T47D (cell line): Measurements from ENCODE around the gene SUSD5.

Experiments
- DNase-seq, 2 experiments: peaks; one replicate each; pipeline versions ENCODE4 v3.0.0 to v3.0.0-alpha.2; 2011 to 2012; ENCODE audit warnings: low read depth in 1 of 2, low spot score in 1 of 2
- JUND ChIP-seq: IDR thresholded peaks from 2 replicates; pipeline ENCODE4 v1.6.1; 2012; ENCODE audit warnings: low read depth
- in situ Hi-C: cut with HindIII; loops from 2 replicates; pipeline ENCODE4 v1.10.0; 2016; ENCODE audit warnings: low sequenced_read_pairs, low pct_unique_long_range_greater_than_20kb

Gene SUSD5

GRCh38 chr3:33137691-33138090 is 80.9 kb downstream of the SUSD5 start:
- no peak for DNase-seq
- no peak for TF ChIP-seq JUND
- in situ Hi-C loops, result no loop called here

GRCh38 chr3:33134026-33134625 is 84.5 kb downstream of the SUSD5 start:
- no peak for DNase-seq
- in situ Hi-C loops, result no loop called here
- TF ChIP-seq JUND, result no peak

- in situ Hi-C loops, result no loop called here
- no peak for TF ChIP-seq JUND
- DNase-seq, result no peak
These were observed 86.6 kb downstream of the SUSD5 start for GRCh38 chr3:33132019-33132360.

DNA sequence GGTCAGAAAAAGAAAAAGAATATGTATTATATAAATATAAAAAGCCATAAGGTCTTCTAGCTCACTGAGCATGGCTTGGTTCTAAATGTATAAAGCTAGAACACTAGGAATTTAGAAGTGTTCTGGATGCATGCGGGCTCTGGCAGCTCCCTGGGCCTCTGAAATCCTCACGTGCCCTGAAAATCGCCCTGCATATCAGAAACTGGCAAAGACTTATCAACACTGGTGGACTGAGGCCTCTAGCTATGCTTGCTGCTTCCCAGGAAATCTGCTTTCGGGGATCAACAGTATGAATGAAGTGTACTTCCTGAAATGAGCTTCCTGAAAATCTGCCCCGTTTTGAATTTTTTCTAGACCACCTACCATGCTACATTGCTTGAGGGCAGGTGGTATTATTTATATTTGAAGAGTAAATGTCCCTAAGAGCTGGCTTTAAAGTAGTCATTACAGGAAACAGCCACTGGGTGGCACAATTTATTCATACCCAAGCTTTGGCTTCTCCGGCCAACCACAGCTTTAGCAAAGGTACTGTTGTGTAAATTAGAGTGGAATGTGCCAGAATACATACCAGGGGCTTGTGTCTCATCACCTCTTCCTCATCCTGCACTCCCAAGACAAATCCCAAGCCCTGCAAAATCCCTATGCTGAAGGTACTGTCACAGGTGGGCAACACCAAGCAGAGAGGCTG is 87.1 kb downstream of the SUSD5 start:
- in situ Hi-C loops, result no loop called here

GRCh38 chr3:33130144-33130543 is 88.5 kb downstream of the SUSD5 start:
- in situ Hi-C loops, result no loop called here
- TF ChIP-seq JUND, result no peak
- no peak for DNase-seq

More for the DNA sequence above, 87.1 kb downstream of the SUSD5 start:
- TF ChIP-seq JUND, result no peak
- peak; percentile 58 to 82 for DNase-seq

DNA sequence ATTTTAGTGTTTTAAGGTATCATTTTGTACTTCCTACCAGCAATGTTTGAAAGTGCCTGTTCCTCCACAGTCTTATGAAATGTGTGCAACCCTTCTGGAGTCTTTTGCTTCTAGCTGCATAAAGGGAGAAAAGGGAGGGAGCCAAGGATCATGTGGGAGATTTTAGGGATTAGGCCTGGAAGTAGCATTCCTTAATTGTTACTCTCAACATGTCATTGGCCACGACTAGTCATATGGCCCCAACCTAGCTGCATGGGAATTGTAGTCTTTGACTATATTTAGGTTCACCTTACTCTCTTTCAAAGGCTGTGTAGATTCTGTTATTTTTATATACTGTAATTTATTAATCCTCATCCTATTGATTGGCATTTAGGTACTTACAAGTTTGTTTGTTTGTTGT is 89.9 kb downstream of the SUSD5 start:
- DNase-seq, result peak; percentile 23 to 28
- in situ Hi-C loops, result no loop called here
- no peak for TF ChIP-seq JUND

- no peak for TF ChIP-seq JUND
- in situ Hi-C loops, result no loop called here
- DNase-seq, result no peak
These were observed 92.8 kb downstream of the SUSD5 start for GRCh38 chr3:33125840-33126239.

DNA sequence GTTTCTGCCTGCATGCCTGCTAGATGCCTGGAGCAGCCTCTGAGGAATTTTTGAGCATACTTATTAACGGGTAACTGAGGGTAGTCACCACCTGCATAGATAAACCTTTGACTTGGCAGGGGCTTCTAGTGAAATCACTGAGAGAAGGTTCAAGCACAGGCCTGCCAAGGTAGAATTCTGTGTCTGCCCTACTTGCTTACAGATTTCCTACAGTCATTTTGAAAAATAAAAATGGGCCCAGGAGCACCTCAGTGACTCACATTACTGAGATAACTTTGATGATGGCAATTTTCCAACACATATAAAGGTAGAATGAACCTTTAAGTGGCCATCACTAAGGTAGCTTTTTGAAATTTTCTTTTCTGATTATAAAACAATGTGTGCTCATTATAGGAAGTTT is 94.0 kb downstream of the SUSD5 start:
- in situ Hi-C loops, result no loop called here
- no peak for DNase-seq

DNA sequence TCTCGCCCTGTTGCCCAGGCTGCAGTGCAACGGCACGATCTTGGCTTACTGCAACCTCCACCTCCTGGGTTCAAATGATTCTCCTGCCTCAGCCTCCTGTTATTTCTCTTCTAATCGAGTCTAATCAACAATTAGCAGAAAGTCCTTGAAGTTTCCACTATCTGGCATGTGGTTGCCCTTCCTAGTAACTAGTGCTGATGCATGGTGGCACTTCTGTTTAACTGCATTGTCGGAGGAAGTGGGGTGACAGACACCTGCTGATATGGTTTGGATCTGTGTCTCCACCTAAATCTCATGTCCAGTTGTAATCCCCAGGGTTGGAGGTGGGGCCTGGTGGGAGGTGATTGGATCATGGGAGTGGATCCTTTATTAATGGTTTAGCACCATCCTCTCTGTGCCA is 95.6 kb downstream of the SUSD5 start:
- DNase-seq, result no peak
- no peak for TF ChIP-seq JUND
- in situ Hi-C loops, result no loop called here

More for the DNA sequence above, 94.0 kb downstream of the SUSD5 start:
- no peak for TF ChIP-seq JUND

- in situ Hi-C loops, result no loop called here
- TF ChIP-seq JUND, result no peak
- no peak for DNase-seq
These were observed 98.7 kb downstream of the SUSD5 start for GRCh38 chr3:33119891-33120290.

- no peak for TF ChIP-seq JUND
- no peak for DNase-seq
- in situ Hi-C loops, result no loop called here
These were observed 101.1 kb downstream of the SUSD5 start for GRCh38 chr3:33117461-33117860.

- in situ Hi-C loops, result no loop called here
- no peak for DNase-seq
These were observed 103.4 kb downstream of the SUSD5 start for GRCh38 chr3:33115024-33115768.

GRCh38 chr3:33114622-33115023 is 104.0 kb downstream of the SUSD5 start:
- no peak for DNase-seq
- in situ Hi-C loops, result no loop called here
- no peak for TF ChIP-seq JUND

More at GRCh38 chr3:33115024-33115768, 103.4 kb downstream of the SUSD5 start:
- no peak for TF ChIP-seq JUND
